Subcutaneous abdominal adipose tissue (tissue), 5 donors: ENCODE results near the gene YIPF4.
"Not testable (repeated sequence)": the region's sequence is repeated elsewhere in the genome, so short reads cannot be mapped to it uniquely, and the experiment has no call there.

Experiments
- H3K27ac ChIP-seq: one replicate; pipeline ENCODE4 v1.7.0; 2013; ENCODE audit warnings: low read depth, mild to moderate bottlenecking, inconsistent platforms, low read length, moderate library complexity
- H3K27me3 ChIP-seq, 5 donors: one replicate each; pipeline ENCODE4 v1.7.0; 2013; ENCODE audit warnings: low read length in 5 of 5, inconsistent platforms in 1 of 5; ENCODE audit not compliant: control insufficient read depth in 5 of 5, insufficient read depth in 4 of 5
- H3K36me3 ChIP-seq, 5 donors: one replicate each; pipeline ENCODE4 v1.7.0; 2013; ENCODE audit warnings: low read length in 5 of 5; ENCODE audit not compliant: control insufficient read depth in 5 of 5, insufficient read depth in 5 of 5
- H3K4me1 ChIP-seq, 5 donors: one replicate each; pipeline ENCODE4 v1.7.0; 2013; ENCODE audit warnings: low read length in 5 of 5, mild to moderate bottlenecking in 3 of 5, moderate library complexity in 1 of 5; ENCODE audit not compliant: control insufficient read depth in 5 of 5, insufficient read depth in 5 of 5
- H3K4me3 ChIP-seq, 5 donors: one replicate each; pipeline ENCODE4 v1.7.0; 2013; ENCODE audit warnings: low read length in 5 of 5, low read depth in 1 of 5
- H3K9ac ChIP-seq, 5 donors: one replicate each; pipeline ENCODE4 v1.7.0; 2013; ENCODE audit warnings: low read length in 5 of 5, mild to moderate bottlenecking in 4 of 5, moderate library complexity in 3 of 5
- H3K9me3 ChIP-seq, 5 donors: one replicate each; pipeline ENCODE4 v1.7.0; 2013; ENCODE audit warnings: low read length in 5 of 5; ENCODE audit not compliant: control insufficient read depth in 5 of 5
- donor health status: healthy.
- donor health status: healthy.
- donor health status: healthy.
- donor health status: healthy.
- donor health status: healthy.

Gene YIPF4

DNA sequence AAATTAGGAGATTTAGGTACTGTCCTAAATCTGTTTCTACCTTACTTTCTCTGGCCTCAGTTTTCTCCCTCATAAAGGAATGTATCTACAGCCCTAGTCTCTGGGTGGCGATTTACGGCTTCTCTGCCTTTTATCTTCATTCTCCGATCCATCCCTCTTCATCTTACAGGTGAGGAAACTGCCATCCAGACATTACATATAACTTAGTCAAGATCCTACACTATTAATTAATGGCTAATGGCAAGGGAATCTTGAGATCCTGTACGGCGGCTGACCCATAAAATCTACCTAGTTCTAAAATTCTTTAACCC, 386 bp upstream of the YIPF4 start:
- peak overlapping the region; percentile 88 to 98 (median 95) for H3K4me3 ChIP-seq
- H3K4me1 ChIP-seq: peaks cover 0 to 20% (median 16%) of the 10 kb centered on the region in 5 donors
- peak overlapping the region; percentile 59 for H3K27ac ChIP-seq
- peaks cover 0 to 7% (median 1%) of the 10 kb centered on the region in 5 donors for H3K36me3 ChIP-seq
- peaks cover 0 to 3% (median 0%) of the 10 kb centered on the region in 5 donors for H3K27me3 ChIP-seq
- peak overlapping the region; percentile 92 to 100 (median 98) for H3K9ac ChIP-seq
- H3K9me3 ChIP-seq: no peaks in the 10 kb centered on the region

DNA sequence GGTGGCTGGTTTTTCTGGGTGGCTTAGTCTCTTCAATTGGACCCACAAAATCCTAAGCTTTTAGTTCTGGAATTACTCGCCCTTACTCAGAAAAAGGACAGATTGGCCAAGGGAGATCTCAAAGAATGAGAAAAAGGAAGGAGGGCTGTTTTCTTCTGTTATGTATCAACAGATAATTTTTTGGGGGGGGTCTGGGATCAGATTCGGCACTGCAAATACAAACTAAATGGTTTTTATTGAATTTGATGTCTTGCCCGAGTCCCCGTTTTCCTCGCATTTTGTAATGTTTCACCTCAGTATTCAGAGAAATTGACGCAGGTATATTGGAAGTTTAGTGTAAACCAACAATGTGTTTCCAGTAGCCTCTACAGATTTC, 762 bp downstream of the YIPF4 start:
- Histone ChIP-seq H3K27me3 (peaks cover 0 to 3% (median 0%) of the 10 kb centered on the region in 5 donors), H3K36me3 (peaks cover 0 to 12% (median 5%) of the 10 kb centered on the region in 5 donors), H3K9me3 (no peaks in the 10 kb centered on the region), H3K27ac (peak overlapping the region; percentile 59), H3K9ac (peak overlapping the region; percentile 92 to 100 (median 98)), H3K4me1 (peaks cover 0 to 20% (median 16%) of the 10 kb centered on the region in 5 donors), H3K4me3 (peak overlapping the region; percentile 88 to 98 (median 95))

DNA sequence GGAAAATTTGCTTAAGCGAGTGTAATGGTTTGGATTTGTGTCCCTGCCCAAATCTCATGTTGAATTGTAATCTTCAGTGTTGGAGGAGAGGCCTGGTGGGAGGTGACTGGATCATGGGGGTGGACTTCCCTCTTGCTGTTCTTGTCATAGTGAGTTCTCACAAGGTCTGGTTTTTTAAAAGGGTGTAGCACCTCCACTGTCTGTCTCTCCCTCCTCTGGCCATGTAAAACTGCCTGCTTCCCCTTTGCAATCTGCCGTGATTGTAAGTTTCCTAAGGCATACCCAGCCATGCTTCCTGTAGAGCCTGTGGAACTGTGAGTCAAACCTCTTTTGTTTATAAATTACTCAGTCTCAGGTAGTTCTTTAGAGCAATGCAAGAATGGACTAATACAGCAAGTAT, 6.6 kb downstream of the YIPF4 start:
- H3K4me3 ChIP-seq: no peak overlapping the region
- no peak overlapping the region for H3K27ac ChIP-seq
- H3K36me3 ChIP-seq: peaks cover 0 to 12% (median 8%) of the 10 kb centered on the region in 5 donors
- no peaks in the 10 kb centered on the region for H3K9me3 ChIP-seq
- H3K4me1 ChIP-seq: peaks cover 0 to 19% (median 10%) of the 10 kb centered on the region in 5 donors
- no peak overlapping the region for H3K9ac ChIP-seq
- no peaks in the 10 kb centered on the region for H3K27me3 ChIP-seq

DNA sequence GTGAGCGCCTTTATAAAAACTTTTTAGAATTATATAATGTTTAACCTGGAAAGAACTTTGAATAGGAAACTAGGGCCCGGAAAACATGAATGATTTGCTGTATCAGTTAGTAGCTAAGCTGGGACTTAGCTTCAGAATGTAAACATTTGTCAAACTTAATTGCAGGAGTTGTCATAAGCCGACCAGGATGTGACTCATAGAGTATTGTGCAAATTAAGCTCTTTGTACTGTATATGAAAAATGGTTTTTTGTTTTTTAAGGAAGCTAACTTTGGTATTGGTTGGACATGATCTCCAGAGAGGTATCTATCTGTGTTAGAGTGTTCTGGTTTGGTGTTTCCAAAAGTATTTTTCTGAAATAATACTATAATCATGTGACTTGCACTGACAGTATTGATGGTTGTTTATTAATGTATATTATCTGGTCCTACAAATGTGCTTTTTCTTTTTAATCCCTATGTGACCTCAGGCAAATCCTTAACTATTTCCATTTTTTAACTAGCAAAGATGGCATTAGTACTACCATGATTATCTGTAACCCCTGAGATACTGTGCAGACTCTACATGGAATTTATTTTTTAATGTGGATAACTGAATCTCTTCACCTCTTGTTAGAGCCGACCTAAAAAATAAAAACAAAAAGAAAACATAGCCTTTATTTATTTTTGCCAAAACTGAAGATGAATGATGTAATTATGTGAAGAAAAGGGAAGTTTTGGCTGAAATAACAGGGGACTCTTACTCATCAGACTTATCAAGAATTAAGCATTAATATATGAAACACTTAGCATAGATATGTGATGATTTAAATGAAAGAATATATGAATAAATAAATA, 11.7 kb downstream of the YIPF4 start:
- no peaks in the 10 kb centered on the region for H3K27me3 ChIP-seq
- H3K9ac ChIP-seq: no peak overlapping the region
- no peak overlapping the region for H3K4me3 ChIP-seq
- no peaks in the 10 kb centered on the region for H3K9me3 ChIP-seq
- H3K27ac ChIP-seq: no peak overlapping the region
- peaks cover 0 to 21% (median 14%) of the 10 kb centered on the region in 5 donors for H3K4me1 ChIP-seq
- peaks cover 0 to 7% (median 2%) of the 10 kb centered on the region in 5 donors for H3K36me3 ChIP-seq

DNA sequence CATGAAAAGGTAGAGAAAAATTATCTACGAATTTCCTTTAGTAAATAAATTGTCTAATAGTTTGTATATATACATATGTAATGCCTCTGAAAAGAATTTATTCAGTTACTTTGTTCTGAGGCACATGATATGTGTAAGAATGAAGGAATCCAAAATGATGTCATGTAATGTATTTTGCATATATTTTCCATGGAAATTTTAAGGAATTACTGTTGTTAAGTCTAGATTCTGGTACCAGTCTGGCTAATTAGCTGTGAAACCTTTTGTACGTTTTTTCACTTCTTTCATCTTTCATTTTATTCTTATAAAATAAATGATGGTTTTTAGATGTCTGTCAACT, 12.3 kb downstream of the YIPF4 start:
- Histone ChIP-seq H3K36me3 (peaks cover under 1 to 6% (median 2%) of the 10 kb centered on the region in 5 donors), H3K4me1 (peaks cover 0 to 18% (median 9%) of the 10 kb centered on the region in 5 donors), H3K27ac (no peak overlapping the region), H3K9ac (no peak overlapping the region), H3K4me3 (no peak overlapping the region), H3K27me3 (no peaks in the 10 kb centered on the region), H3K9me3 (no peaks in the 10 kb centered on the region)

DNA sequence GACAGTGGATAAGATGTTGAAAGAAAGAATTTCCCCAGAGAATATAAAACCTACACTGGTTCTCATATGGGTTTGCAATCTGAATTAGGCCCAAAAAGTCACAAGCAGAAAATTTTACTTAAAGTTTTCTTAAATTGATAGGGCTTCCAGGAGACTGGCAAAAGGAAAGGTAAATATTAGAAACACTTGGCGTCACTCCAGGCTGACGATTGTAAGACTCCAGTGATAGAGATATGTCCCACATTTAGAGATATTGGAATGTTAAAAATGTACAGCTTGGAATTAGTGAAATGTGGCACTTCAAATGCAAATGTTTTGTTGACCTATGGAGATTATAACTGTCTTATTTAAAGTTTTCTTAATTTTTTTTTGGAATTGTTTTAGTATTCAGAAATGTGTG, 14.0 kb downstream of the YIPF4 start:
- H3K9me3 ChIP-seq: no peaks in the 10 kb centered on the region
- peaks cover 0 to 17% (median 7%) of the 10 kb centered on the region in 5 donors for H3K4me1 ChIP-seq
- peaks cover 4 to 16% (median 11%) of the 10 kb centered on the region in 5 donors for H3K36me3 ChIP-seq
- H3K9ac ChIP-seq: no peak overlapping the region
- H3K4me3 ChIP-seq: no peak overlapping the region
- H3K27ac ChIP-seq: no peak overlapping the region
- no peaks in the 10 kb centered on the region for H3K27me3 ChIP-seq

DNA sequence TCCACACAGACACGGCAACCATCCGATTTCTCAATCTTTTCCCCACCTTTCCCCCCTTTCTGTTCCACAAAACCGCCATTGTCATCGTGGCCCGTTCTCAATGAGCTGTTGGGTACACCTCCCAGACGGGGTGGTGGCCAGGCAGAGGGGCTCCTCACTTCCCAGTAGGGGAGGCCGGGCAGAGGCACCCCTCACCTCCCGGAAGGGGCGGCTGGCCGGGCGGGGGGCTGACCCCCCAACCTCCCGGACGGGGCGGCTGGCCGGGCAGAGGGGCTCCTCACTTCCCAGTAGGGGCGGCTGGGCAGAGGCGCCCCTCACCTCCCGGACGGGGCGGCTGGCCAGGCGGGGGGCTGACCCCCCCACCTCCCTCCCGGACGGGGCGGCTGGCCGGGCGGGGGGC, 15.8 kb downstream of the YIPF4 start:
- H3K4me1 ChIP-seq: peaks cover 0 to 17% (median 7%) of the 10 kb centered on the region in 5 donors
- H3K27me3 ChIP-seq, H3K4me3 ChIP-seq, H3K9me3 ChIP-seq, H3K27ac ChIP-seq, H3K9ac ChIP-seq: not testable (repeated sequence)
- peaks cover 5 to 16% (median 11%) of the 10 kb centered on the region in 5 donors for H3K36me3 ChIP-seq

DNA sequence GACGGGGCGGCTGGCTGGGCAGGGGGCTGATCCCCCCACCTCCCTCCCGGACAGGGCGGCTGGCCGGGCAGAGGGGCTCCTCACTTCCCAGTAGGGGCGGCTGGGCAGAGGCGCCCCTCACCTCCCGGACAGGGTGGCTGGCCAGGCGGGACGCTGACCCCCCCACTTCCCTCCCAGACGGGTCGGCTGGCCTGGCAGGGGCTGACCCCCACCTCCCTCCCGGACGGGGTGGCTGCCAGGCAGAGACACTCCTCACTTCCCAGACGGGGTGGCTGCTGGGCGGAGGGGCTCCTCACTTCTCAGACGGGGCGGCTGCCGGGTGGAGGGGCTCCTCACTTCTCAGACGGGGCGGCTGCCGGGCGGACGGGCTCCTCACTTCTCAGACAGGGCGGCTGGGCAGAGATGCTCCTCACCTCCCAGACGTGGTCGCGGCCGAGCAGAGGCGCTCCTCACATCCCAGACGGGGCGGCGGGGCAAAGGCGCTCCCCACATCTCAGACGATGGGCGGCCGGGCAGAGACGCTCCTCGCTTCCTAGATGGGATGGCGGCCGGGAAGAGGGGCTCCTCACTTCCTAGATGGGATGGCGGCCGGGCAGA, 16.4 kb downstream of the YIPF4 start:
- not testable (repeated sequence) for H3K9me3 ChIP-seq, H3K9ac ChIP-seq, H3K4me3 ChIP-seq, H3K27me3 ChIP-seq, H3K27ac ChIP-seq
- Histone ChIP-seq H3K36me3 (peaks cover 7 to 19% (median 14%) of the 10 kb centered on the region in 5 donors), H3K4me1 (peaks cover 0 to 13% (median 5%) of the 10 kb centered on the region in 5 donors)

DNA sequence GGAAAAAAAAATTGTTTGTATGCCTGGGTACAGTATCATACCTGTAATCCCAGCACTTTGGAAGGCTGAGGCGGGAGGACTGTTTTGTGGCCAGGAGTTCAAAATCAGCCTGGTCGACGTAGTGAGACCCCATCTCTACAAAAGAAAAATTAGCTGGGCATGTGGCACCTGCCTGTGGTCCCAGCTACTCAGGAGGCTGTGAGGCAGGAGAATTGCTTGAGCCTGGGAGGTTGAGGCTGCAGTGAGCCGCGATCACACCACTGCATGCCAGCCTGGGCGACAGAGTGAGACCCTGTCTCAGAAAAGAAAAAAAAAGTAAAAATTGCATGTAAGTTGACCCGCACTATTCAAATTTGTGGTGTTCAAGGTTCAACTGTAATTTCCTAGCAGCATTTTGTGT, 32.9 kb downstream of the YIPF4 start:
- Histone ChIP-seq H3K4me3 (no peak overlapping the region), H3K36me3 (peaks cover 6 to 24% (median 10%) of the 10 kb centered on the region in 5 donors), H3K9ac (no peak overlapping the region), H3K9me3 (no peaks in the 10 kb centered on the region), H3K27me3 (no peaks in the 10 kb centered on the region), H3K27ac (no peak overlapping the region), H3K4me1 (no peaks in the 10 kb centered on the region)

DNA sequence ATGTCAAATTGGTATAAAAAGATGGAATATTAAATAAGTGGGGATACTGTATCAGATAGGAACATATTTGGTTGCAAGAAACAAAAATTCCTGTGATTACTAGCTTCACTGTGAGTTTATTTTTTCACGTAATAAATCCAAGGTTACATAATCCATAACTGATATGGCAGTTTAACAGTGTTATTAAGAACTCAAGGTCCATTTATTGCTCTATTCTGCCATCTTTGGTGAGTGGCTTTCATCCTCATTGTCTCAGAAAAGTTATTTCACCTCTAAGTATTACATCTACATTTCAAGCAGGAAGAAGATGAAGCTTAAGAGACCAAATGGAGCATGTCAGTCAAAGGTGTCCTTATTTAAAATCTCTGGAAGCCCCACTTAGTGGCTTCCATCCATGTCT, 37.2 kb downstream of the YIPF4 start:
- H3K36me3 ChIP-seq: peaks cover 0 to 12% (median 3%) of the 10 kb centered on the region in 5 donors
- H3K27me3 ChIP-seq: no peaks in the 10 kb centered on the region
- no peak overlapping the region for H3K27ac ChIP-seq
- H3K9ac ChIP-seq: no peak overlapping the region
- H3K4me3 ChIP-seq: no peak overlapping the region
- H3K4me1 ChIP-seq: no peaks in the 10 kb centered on the region
- no peaks in the 10 kb centered on the region for H3K9me3 ChIP-seq
